RCC 7860 (cell line): Measurements from ENCODE around the gene SH3BP5.

ENCODE experiments used
- DNase-seq: peaks from one replicate; pipeline ENCODE4 v3.0.0-alpha.2; 2015; ENCODE audit warnings: low spot score
- FAIRE-seq: peaks from 2 replicates; lab custom pipeline; 2012; peaks lifted over from hg19 to GRCh38; lab: Jason Lieb, UNC

Gene SH3BP5

DNA sequence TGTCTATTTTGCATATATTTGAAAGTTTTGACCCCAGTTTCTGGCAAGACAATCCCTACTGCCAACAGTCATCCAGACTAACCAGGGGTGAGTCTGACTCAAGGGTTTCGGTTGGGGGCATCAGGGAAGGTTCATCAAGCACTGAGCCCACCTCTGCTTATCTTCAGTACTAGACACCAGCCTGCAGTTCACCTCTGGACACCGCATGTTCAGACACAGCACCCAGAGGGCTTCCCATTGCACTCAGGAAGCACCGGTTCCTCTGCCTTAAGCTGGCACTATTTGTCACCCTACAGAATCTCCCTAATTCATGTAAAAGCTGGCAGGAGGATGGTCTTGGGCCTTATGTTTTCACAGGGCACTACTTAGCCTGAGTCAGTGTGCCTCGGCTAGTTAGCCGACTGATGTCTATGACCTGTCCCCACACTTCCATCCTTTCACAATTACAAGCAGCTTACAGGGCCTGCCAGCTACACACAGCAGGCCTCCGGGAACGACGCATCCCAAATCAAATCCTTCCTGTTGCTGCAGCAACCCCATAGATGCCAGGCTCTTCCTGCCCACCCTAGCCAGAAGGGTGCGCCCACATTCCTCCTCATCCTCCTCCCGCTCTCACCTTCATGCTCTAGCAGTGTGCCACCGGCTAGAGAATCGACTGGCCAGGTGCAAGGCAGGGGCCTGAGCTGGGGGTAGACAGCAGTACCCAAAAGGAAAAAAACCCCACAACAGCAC lies 52.5 kb downstream of the SH3BP5 start:
- FAIRE-seq = no peak

DNA sequence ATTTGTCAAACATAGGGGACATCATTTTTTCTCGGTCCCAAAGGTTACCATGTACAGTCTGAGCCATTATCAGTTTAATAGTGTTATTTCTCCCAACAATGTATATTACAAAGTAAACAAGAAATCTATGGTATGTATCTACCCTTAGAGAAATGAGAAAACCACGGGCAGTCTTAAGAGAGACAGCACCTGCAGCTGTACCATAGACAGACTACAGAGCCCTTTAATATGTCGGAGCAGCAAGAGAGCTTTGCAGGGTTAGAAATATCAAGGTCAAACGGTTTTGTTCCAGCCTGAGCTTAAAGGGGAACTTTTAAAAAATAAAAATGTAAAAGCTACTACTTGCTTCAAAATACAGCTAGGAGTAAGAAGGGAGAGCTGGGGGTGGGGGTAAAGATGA lies 53.2 kb downstream of the SH3BP5 start:
- FAIRE-seq (no peak), DNase-seq (no peak)

More for the DNA sequence above, 52.5 kb downstream of the SH3BP5 start:
- no peak for DNase-seq

DNA sequence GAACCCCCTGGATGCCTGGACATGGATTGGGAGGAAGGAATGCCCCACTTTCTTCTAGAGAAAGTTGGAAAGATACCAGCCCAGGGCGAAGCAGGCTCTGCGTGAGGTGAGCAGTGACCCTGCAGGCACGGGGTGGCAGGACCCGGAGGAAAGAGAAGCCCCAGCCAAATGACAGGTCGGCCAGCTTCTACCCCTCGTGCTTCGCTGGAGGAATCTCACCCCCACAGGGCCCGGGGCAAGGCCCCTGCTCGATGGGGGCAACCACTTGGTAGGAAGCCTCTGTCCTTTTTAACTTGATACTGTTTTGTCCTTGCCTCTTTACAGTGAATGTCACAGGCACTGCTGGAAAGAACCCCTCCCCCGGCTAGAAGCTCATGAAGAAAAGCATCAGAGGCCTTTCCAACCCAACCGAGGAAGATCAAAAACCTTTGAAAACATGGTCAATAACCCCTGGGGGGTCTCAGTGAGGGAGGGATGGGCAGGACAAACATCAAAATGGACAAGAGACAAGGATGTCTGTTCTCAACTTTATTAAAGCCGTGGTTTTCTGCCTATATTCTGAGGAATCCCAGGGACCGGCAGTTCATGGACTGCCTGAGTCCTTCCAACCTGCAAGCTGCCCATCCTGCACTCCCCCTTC lies 54.4 kb downstream of the SH3BP5 start:
- DNase-seq = no peak
- no peak for FAIRE-seq

DNA sequence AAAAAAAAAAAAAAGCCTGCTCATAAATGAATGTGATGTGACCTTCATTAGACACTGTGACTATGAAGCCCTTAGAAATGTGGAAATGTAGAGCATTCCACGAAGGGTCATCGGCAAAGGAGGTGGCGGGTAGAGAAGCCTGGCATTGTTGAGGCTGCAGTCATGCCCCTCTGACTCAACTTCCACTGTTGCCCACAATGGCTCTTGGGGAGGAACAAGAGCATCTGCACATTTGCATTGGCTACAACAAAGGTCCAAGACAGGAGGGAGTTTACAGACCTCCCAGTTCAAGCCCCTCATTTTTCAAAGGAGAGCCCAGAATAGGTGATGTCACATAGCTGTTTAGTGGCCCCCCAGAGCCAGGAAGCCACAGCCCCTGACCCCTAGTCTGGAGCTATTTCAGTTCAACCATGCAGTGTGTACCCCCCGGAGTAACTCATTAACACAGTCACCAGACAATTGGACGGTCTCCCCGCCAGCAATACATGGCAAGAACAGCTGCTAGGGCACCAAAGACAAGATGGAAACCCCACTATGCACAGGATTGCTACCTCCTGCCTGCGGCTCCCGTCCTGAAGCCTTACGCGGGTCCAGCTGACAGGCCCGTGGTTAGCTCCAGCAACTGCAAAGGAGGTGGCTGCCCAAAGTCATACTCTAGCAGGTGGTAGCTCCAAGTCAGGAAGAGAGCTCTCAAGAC lies 56.2 kb downstream of the SH3BP5 start:
- FAIRE-seq = no peak
- peak; percentile 13 for DNase-seq

DNA sequence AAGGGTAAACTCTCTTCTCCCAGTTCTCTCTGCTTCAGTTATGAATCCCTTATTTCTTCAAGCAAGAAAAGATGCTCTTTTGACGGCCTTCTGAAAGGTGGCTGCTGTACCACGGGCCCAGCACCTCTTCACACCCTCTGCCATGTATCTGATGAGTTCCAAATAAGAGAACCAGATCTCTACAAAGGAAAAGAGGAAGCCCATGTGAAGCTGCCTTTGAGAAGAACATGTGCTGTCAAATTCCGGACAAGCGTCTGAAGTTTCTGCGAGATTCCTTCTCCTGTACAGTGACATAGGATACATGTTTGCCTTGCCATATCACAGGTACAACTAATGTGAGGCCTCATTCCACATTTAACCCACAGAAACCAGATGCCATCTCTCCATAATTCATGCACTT lies 59.2 kb downstream of the SH3BP5 start:
- FAIRE-seq = no peak
- no peak for DNase-seq

DNA sequence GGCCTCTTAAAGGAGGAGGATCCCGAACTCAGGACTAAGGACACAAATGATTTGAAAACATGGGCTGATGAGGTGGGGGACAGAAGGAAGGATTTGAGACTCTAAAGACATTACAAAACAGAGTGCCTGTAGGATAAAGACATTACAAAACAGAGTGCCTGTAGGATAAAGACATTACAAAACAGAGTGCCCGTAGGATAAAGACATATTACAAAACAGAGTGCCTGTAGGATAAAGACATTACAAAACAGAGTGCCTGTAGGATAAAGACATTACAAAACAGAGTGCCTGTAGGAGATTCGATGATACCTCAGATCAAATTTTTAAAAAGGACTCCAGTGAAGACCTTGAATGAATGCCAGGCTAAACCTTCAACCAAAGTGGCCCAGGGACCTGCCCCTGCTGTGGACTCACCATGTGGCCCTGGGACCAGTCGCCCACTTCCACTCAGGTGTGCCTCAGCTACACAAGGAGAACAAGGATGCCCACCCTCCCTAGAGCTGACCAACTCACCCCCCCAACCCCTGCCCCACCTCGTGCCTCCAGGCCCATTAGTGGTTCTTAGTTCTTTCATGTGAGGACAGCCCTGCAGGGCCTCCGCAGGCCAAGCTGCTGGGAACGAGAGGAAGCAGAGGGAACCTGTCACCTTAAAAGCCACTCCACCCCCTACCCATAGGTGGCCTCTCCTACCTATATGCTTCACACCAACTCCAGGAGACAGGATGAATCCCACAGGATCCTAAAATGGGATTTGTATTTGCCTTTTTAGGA lies 59.8 kb downstream of the SH3BP5 start:
- DNase-seq (no peak), FAIRE-seq (no peak)

DNA sequence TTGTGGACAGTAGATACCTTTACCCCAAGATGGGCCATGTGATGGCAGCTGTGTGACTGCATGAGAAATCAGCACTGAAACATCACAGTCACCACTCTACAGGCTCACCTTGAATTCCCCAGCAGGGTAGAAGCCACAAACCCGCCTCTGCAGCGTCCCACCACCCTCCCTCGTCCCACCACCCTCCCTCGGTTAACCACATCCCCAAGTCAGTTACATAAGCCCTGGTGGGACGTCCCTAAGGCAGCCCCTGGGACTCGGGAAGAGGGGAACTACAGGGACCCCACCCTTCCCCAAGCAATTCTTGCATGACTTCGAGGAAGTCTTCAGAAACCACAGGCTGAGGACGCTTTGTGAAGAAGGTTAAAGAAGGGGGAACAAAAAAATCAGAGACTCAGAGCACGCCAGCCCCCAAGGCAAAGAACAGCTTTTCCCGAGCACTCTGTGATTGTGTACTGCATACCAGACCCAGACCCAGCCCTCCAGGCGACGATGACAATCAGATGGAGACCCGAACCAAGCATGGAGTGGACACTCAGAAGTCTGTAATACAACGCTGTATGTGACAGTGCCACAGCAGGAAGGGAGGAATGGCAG lies 60.5 kb downstream of the SH3BP5 start:
- DNase-seq (no peak), FAIRE-seq (no peak)

DNA sequence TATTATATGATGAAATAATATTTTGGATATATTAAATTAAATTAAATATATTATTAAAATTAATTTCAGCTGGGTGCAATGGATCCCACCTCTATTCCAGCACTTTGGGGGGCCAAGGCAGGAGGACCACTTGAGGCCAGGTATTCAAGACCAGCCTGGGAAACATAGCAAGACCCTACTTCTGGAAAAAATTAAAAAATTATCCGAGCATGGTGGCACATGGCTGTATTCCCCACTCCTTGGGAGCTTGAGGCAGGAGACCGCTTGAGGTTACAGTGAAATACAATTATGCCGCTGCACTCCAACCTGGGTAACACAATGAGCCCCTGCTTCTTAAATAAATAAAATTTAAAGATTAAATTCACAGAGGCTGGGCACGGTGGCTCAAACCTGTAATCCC lies 61.4 kb downstream of the SH3BP5 start:
- DNase-seq (no peak), FAIRE-seq (no peak)

DNA sequence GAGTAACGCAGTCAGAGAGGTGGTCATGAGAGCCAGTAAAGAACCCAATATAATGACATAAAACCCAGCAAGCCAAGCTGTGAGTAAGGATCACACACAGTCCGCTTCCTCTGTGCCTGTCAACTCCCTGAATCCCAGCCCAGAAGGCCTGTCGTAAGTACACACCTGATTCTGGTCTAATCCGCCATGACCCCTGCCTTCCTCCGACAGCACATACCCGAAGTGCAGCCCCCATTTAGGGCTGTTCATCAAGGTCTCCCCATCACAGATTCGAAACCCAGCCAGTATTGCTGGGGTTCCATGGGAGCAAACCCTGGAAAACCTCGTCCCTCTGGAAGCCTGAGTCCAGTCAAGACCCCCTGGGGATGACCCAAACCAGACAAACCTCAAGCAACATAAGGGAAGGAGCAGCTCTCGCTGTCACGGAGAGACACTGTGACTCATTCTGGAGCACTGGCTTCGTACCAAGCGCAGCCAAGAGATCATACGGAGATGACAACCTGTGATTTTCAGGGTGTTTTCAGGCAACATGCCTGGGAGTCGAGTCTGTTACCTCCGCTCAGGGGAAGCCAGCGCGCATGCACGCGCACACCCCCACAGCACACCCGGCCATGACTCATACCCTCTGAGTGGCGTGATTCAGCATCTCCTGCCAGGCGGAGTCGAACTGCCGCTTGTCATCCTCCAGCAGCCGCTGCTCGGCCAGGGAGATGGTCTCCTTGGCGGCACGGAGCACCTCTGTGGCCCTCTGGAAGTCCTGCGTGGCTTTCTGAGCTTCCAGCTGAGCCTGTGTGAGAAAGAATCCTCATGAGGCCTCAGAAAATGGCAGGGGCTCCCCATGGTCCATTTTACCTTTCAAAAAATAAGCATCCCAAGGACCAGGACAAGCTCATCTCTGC lies 63.0 kb downstream of the SH3BP5 start:
- FAIRE-seq = peak; percentile 70
- DNase-seq = peak; percentile 97

DNA sequence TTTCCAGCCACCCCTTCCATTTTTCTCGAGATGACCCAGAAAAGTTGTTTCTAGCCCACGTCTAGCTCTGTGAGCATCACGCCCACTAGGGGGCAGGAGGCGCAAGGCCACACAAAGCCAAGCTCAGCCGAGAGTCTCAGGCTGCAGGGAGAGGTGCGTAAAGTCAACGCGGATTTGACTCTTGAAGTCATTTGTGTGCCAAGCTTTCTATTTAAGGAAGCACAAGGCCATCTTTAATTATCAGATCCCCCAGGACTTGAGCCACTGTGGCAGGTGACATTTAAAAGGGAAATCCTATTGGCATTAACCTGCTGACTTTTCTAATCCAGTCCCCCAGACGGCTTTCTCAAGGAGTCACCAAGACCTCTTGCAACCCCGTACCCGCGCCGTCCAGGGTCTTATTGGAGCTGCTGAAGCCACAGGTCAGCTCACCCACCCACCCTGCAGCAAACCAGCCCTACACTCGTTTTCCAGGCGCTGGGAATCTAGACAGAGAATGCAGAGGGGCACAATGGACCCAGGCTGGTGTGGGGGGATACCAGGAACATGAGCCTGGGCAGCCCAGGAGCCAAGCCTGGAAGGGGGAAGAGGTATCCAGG lies 64.3 kb downstream of the SH3BP5 start:
- DNase-seq (peak; percentile 35), FAIRE-seq (no peak)

DNA sequence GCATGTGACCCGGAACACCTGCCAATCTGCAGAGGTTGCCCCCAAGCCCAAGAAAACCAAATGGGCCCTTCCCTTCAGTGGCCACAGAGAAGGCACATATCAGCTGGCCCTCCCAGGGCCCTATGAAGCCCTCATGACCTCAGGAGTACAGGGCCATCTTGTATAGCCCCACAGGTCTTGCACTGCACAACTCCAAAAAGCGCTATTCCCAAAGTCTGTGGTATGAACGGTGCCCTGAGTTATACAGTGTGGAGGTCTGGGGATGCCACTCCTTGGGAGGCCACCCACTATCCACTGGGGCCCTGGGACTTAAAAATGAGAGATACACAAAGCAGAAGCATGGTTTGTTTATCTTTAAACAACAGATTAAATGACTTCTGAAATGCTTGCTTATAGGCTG lies 64.9 kb downstream of the SH3BP5 start:
- FAIRE-seq = no peak
- no peak for DNase-seq

DNA sequence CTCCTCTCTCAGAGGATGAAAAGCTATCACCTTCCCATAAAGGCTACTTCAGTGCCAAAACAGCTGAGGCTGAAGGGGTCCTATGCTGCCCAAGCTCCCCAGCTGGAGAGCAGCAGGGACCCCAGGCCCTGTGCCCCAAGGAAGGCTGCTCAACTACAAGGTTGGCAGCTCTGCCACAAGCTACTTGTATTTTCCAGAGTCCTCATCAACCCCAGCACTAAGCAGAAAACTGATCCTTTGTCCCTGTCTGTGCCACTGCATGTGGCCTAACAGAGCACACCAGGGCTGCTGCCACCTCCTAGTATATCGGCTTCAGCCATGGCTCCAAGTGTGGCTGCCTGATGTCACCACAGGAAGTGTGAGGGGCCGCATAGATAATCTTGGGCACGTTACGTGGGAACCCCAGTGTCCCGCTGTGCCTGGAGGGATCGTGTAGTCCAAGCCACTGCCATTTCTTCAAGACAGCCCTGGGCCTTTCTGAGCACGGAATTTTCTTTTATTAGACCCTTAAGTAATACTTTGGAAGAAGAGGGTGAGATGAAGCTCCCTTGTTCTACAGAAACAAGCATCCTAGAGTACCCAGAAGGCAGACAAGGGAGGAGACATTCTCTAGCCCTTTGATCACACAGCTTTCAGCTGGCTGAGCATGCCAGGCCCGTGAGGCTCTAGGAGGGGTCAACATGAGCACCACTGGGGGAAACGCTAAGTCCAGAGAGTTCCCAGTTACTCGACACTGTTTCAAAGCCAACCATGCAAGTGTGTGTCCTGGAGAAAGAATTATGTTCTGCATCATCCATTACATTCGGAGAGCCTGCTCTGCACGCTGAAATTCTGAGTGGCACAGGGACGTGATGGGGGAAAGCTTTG lies 65.6 kb downstream of the SH3BP5 start:
- FAIRE-seq (no peak), DNase-seq (no peak)

DNA sequence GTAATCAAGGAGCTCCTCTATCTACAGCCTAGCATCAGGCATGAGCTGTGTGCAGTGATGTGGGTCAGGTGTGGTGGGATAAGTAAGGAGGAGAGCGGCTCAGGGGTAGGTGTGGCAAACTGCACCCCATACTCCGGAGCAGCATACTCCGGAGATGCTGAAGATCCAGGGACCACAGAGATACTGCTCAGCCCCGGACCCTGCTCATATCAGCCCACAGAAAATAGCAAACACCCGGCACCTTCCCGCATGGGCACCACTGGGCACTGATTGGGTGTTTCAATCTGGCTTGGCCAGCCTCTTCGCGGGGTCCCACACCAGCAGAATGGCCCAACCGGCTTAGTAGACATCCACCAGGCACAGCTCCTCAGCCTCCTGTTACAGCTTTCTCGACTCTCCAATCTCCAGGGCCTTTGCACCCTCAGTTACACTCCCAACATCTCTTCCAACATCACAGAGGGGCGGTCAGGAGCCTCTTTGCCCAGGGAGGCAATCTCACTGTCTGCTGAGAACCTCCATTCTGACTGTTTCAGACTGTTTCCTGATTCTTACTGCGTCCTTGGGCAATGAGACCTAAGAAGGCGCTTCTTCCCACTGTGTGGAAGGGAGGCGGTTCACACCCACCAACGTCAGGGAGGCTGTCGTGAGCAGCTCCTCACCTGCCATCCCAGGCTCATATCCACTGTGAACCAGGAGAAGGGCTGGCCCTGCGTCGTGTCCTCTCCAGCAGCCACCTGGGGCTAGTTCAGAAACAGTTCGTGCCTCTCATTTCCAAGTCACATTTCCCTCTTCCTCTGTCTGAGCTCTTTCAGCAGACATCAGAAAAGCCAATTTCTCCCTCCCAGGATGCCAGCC lies 66.5 kb downstream of the SH3BP5 start:
- FAIRE-seq (no peak), DNase-seq (no peak)

DNA sequence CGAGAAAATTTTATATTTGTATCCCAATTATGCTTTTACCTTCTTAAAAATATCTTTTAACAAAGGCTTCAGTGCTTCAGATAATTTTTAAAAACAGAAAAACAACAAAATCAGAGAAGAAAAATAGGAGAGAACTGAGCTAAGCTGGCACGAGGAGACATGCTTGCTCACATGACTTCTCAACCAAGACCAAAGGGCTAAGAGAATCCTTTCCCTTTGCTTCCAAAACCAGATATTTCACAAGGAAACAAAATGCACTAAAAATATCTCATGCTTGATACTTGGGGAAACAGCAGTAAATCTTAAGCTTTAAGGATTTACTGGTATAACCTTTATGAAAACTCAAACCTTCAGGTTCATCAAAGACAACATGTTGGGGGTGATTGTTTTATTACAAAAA lies 67.9 kb downstream of the SH3BP5 start:
- no peak for DNase-seq
- FAIRE-seq = no peak

DNA sequence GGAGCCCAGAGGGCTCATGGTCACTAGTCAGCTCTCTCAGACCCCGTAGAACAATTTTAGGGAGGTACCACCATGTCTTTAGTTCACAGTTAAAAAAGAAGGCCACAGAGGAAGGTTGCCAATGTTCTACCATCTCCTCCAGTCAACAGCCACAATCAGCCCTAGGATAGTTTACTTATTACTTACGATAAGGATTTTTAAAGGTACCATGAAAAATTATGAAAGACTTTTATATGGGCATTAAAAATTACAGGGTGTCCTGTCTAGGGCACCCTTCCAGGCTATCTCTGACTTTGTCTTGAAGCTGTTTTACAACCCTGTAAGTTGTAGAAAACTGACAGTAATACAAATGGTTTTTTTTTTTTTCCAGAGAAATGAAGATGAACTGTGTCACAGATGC lies 68.5 kb downstream of the SH3BP5 start:
- DNase-seq (no peak), FAIRE-seq (no peak)

DNA sequence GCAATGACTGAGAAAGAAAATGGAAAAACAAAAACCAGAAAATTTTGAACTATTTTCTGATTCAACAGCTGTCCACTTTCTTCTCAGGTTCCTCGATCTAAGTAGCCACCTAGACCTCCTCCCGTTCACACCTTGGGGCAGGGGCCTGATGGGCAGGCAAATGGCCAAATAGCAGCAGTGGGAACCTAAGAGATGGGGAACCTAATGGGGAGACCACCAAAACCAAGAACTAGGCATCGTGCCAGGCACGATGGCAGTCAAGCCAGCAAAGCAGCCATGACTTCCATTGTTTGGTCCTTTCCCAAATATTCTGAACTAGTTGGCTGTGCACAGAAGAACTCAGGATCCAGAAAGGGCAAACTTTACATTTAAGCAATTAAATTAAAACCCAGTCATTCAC lies 69.3 kb downstream of the SH3BP5 start:
- FAIRE-seq = no peak
- no peak for DNase-seq

DNA sequence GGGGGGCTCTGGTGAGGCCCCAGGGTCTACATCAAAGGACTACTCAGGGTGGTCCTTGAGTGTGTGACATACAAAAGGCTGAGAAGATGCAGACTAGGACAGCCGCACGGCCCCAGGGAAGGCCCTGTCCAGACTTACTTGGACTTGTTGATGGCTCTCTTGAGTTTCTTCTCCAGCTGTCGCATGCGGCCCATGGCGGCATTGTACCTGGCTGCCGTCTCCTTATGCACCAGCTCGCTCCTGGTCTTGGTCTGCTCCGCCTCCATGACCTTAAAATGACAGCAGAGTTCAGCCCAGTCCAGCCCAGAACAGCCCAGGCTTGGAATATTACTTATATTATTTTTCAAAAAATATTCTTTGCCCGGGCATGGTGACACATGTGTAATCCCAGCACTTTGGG lies 70.4 kb downstream of the SH3BP5 start:
- FAIRE-seq (no peak), DNase-seq (no peak)

DNA sequence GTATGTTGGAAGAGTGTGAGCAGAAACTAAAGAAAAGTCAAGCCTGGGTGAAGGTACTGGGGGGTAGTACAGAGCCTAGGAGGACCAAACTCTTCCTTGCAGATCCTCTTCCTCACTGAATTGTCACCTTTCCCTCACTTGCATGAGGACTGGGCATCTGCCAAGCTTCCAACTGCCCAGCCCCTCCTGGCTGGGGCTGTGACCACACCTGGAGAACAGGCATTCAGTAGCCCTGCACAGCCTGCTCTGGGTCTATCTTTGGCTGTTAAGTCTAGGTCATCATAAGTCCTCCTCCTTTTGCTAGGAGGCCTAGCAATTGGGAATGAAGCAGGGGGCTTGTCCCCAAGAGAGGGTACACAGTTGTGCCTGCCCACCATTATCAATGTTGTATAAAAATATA lies 71.1 kb downstream of the SH3BP5 start:
- no peak for DNase-seq
- no peak for FAIRE-seq
